Neuronal stem cell (in vitro differentiated cells): ENCODE results near the gene CD79A.

Experiments
- DNase-seq: peaks from one replicate; pipeline ENCODE4 v3.0.0-alpha.2; 2013; ENCODE audit warnings: low spot score
- H2AFZ ChIP-seq: one replicate; pipeline ENCODE4 v1.6.1; 2013; ENCODE audit warnings: mild to moderate bottlenecking, low read length, inconsistent platforms
- H2AK5ac ChIP-seq: 2 replicates; pipeline ENCODE4 v1.6.1; 2013; ENCODE audit warnings: low read depth, mild to moderate bottlenecking, inconsistent platforms, low read length, moderate library complexity, mixed read lengths
- H2BK120ac ChIP-seq: 2 replicates; pipeline ENCODE4 v1.6.1; 2013; ENCODE audit warnings: low read depth, mild to moderate bottlenecking, inconsistent platforms, low read length, moderate library complexity, mixed read lengths
- H2BK12ac ChIP-seq: one replicate; pipeline ENCODE4 v1.6.1; 2013; ENCODE audit warnings: low read length, inconsistent platforms
- H2BK15ac ChIP-seq: 2 replicates; pipeline ENCODE4 v1.6.1; 2013; ENCODE audit warnings: mild to moderate bottlenecking, low read length, inconsistent platforms, mixed read lengths
- H2BK5ac ChIP-seq: one replicate; pipeline ENCODE4 v1.6.1; 2013; ENCODE audit warnings: inconsistent platforms, mild to moderate bottlenecking, low read length, moderate library complexity
- H3K14ac ChIP-seq: one replicate; pipeline ENCODE4 v1.6.1; 2013; ENCODE audit warnings: low read length, inconsistent platforms
- H3K18ac ChIP-seq: 2 replicates; pipeline ENCODE4 v1.6.1; 2013; ENCODE audit warnings: low read length, inconsistent platforms
- H3K23ac ChIP-seq: 2 replicates; pipeline ENCODE4 v1.6.1; 2013; ENCODE audit warnings: low read depth, mild to moderate bottlenecking, mixed read lengths, low read length, inconsistent platforms; ENCODE audit not compliant: poor library complexity
- H3K27ac ChIP-seq: replicated peaks from 3 replicates; pipeline ENCODE4 v1.5.1; 2013; ENCODE audit warnings: low read length, inconsistent platforms
- H3K27me3 ChIP-seq, 3 experiments: 2 replicates each; pipeline ENCODE4 v1.6.1; 2013; ENCODE audit warnings: low read length in 3 of 3, mild to moderate bottlenecking in 2 of 3, inconsistent platforms in 1 of 3, low read depth in 1 of 3, mixed read lengths in 1 of 3, moderate library complexity in 1 of 3; ENCODE audit not compliant: control insufficient read depth in 3 of 3, insufficient read depth in 3 of 3
- H3K36me3 ChIP-seq, 2 donors: replicated peaks in 1 of 2; 2 replicates each; pipeline ENCODE4 v1.6.1; 2013; ENCODE audit warnings: low read length in 2 of 2; ENCODE audit not compliant: control insufficient read depth in 2 of 2, insufficient read depth in 2 of 2
- H3K4ac ChIP-seq: 2 replicates; pipeline ENCODE4 v1.6.1; 2013; ENCODE audit warnings: inconsistent platforms, mild to moderate bottlenecking, low read length, moderate library complexity
- H3K4me1 ChIP-seq, 2 donors: 1 replicate in 1 of 2; 2 replicates in 1 of 2; pipeline ENCODE4 v1.6.1; 2013; ENCODE audit warnings: low read length in 2 of 2, low read depth in 1 of 2; ENCODE audit not compliant: control insufficient read depth in 2 of 2, insufficient read depth in 1 of 2
- H3K4me2 ChIP-seq: one replicate; pipeline ENCODE4 v1.6.1; 2013; ENCODE audit warnings: mild to moderate bottlenecking, low read length, inconsistent platforms; ENCODE audit not compliant: insufficient read depth, poor library complexity, severe bottlenecking
- H3K4me3 ChIP-seq, 2 donors: 2 replicates each; pipeline ENCODE4 v1.5.1; 2013; ENCODE audit warnings: low read length in 2 of 2, mild to moderate bottlenecking in 2 of 2, inconsistent platforms in 1 of 2, moderate library complexity in 1 of 2
- H3K79me1 ChIP-seq: one replicate; pipeline ENCODE4 v1.6.1; 2013; ENCODE audit warnings: low read depth, mild to moderate bottlenecking, inconsistent platforms, low read length, moderate library complexity
- H3K9ac ChIP-seq: one replicate; pipeline ENCODE4 v1.6.1; 2013; ENCODE audit warnings: mild to moderate bottlenecking, low read depth, low read length, inconsistent platforms; ENCODE audit not compliant: poor library complexity
- H3K9me3 ChIP-seq, 2 donors: replicated peaks in 1 of 2; 2 replicates each; pipeline versions ENCODE3 to v1.6.1; 2013; ENCODE audit warnings: low read length in 2 of 2, mild to moderate bottlenecking in 2 of 2, inconsistent platforms in 1 of 2, low read depth in 1 of 2, mixed read lengths in 1 of 2, moderate library complexity in 1 of 2; ENCODE audit not compliant: control insufficient read depth in 2 of 2, insufficient read depth in 1 of 2
- H4K8ac ChIP-seq: one replicate; pipeline ENCODE4 v1.6.1; 2013; ENCODE audit warnings: low read depth, mild to moderate bottlenecking, inconsistent platforms, low read length, moderate library complexity
- H4K91ac ChIP-seq: one replicate; pipeline ENCODE4 v1.6.1; 2013; ENCODE audit warnings: low read length, low read depth, mild to moderate bottlenecking, inconsistent platforms; ENCODE audit not compliant: poor library complexity
- WGBS, 2 donors: extraction: QIAGEN DNeasy Blood & Tissue Kit; methylation state at CpG; one replicate each; pipeline ENCODE4 v1.1.7; 2013; ENCODE audit warnings: missing lambda C conversion rate in 2 of 2, mixed read lengths in 1 of 2; ENCODE audit not compliant: insufficient read length in 2 of 2, insufficient replicate concordance in 1 of 2; ENCODE audit errors: extremely low coverage in 2 of 2; 5-methylcytosine and 5-hydroxymethylcytosine counted together

Gene CD79A

GRCh38 chr19:41918653-41919244, 41.7 kb downstream of the CD79A start:
- no peak overlapping the region for H3K9ac ChIP-seq
- peaks cover 6% of the 10 kb centered on the region for H3K79me1 ChIP-seq
- H3K36me3 ChIP-seq, result peaks cover 0 to 6% of the 10 kb centered on the region in 2 donors
- no peak overlapping the region for H2BK120ac ChIP-seq
- 100% methylated on average over 2 to 5 of the region's 5 CpGs for WGBS, 2 donors
- no peak overlapping the region for H2BK5ac ChIP-seq
- H2AFZ ChIP-seq, result no peak overlapping the region
- H2BK15ac ChIP-seq, result no peak overlapping the region
- no peak overlapping the region for H3K27ac ChIP-seq
- H4K91ac ChIP-seq, result no peak overlapping the region
- peaks cover 0 to 25% of the 10 kb centered on the region in 2 donors for H3K9me3 ChIP-seq
- H3K27me3 ChIP-seq, result peaks cover 31 to 95% (median 84%) of the 10 kb centered on the region in 3 experiments
- no peak overlapping the region for H2BK12ac ChIP-seq
- H3K4me3 ChIP-seq, result peak overlapping the region in 1 of 2 donors; percentile 12
- H2AK5ac ChIP-seq, result no peak overlapping the region
- no peak overlapping the region for H3K4me2 ChIP-seq
- peaks cover 0 to 3% of the 10 kb centered on the region in 2 donors for H3K4me1 ChIP-seq
- H3K18ac ChIP-seq, result no peak overlapping the region
- no peak overlapping the region for H4K8ac ChIP-seq
- peak overlapping the region; percentile 58 for H3K23ac ChIP-seq
- DNase-seq, result no peak
- peak overlapping the region; percentile 3 for H3K14ac ChIP-seq
- no peak overlapping the region for H3K4ac ChIP-seq

- H3K79me1 ChIP-seq, result peaks cover 6% of the 10 kb centered on the region
- no peak overlapping the region for H4K91ac ChIP-seq
- no peak overlapping the region for H4K8ac ChIP-seq
- no peak overlapping the region for H2BK15ac ChIP-seq
- H3K4me3 ChIP-seq, result peak overlapping the region in 1 of 2 donors; percentile 65
- H2BK5ac ChIP-seq, result no peak overlapping the region
- peak overlapping the region; percentile 10 for H3K14ac ChIP-seq
- no peak overlapping the region for H3K4me2 ChIP-seq
- peak overlapping the region; percentile 32 for H3K18ac ChIP-seq
- no CpG with 5 or more reads among the region's 33 CpGs for WGBS, 2 donors
- peak overlapping the region; percentile 1 for H3K23ac ChIP-seq
- peaks cover 0 to 26% of the 10 kb centered on the region in 2 donors for H3K9me3 ChIP-seq
- DNase-seq, result no peak
- no peak overlapping the region for H2BK12ac ChIP-seq
- H3K27ac ChIP-seq, result no peak overlapping the region
- H3K27me3 ChIP-seq, result peaks cover 30 to 95% (median 84%) of the 10 kb centered on the region in 3 experiments
- peaks cover 0 to 6% of the 10 kb centered on the region in 2 donors for H3K36me3 ChIP-seq
- no peak overlapping the region for H2AK5ac ChIP-seq
- H3K4me1 ChIP-seq, result peaks cover 0 to 3% of the 10 kb centered on the region in 2 donors
- H3K9ac ChIP-seq, result no peak overlapping the region
- H2AFZ ChIP-seq, result no peak overlapping the region
- no peak overlapping the region for H2BK120ac ChIP-seq
- no peak overlapping the region for H3K4ac ChIP-seq
Measured at GRCh38 chr19:41919948-41920712, 43.1 kb downstream of the CD79A start.

- Histone ChIP-seq H2AK5ac (no peak overlapping the region), H3K36me3 (peaks cover 0 to 5% of the 10 kb centered on the region in 2 donors), H3K18ac (peak overlapping the region; percentile 41), H3K9ac (no peak overlapping the region), H2BK5ac (no peak overlapping the region), H3K79me1 (peaks cover 6% of the 10 kb centered on the region), H2BK120ac (no peak overlapping the region), H4K8ac (no peak overlapping the region), H2BK15ac (no peak overlapping the region), H3K23ac (peak overlapping the region; percentile 1), H3K27ac (no peak overlapping the region), H3K4me2 (no peak overlapping the region), H4K91ac (no peak overlapping the region), H3K14ac (peak overlapping the region; percentile 59), H3K9me3 (peaks cover 0 to 26% of the 10 kb centered on the region in 2 donors), H3K4me3 (no peak overlapping the region), H3K27me3 (peaks cover 25 to 95% (median 85%) of the 10 kb centered on the region in 3 experiments), H2BK12ac (no peak overlapping the region), H3K4me1 (peaks cover 0 to 3% of the 10 kb centered on the region in 2 donors), H2AFZ (no peak overlapping the region), H3K4ac (no peak overlapping the region)
- DNase-seq, result no peak
- no CpG with 5 or more reads among the region's 26 CpGs for WGBS, 2 donors
Measured at GRCh38 chr19:41920882-41921576, 44.0 kb downstream of the CD79A start.
